Measurements from ENCODE around the gene OSBP2. TPM values are rescaled to one million over a fixed set of nuclear protein-coding genes. Genes with fewer than 3 reads are reported as not detected.

Gene OSBP2
- total and polyA plus RNA-seq, 3 donors from 2014 or later, result 39.5 to 68.0 (median 45.4) TPM

DNA sequence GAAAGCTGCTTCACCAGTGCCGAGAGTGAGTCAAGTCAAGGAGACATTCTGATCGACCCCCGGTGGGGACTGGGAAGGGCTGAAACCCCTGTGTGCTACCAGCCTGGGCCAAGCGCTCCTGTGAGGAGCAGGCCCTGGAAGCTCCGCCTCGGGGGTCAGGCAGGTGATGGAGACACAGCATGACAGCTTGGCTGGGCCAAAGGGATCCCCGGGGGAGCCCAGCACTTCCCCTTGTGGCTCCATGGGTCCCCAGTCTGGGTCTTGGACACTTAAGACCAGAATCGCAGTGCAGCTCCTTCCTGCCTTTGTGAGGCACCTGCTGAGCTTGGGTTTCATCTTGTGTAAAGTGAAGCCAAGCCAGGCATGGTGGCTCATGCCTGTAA, 184.7 kb downstream of the OSBP2 start:
- no peaks in the 10 kb centered on the region for H3K36me3 ChIP-seq (ENCODE audit: low read depth, missing control alignments)
- no peak overlapping the region for H3K27ac ChIP-seq
- TF ChIP-seq POLR2A (IDR thresholded peaks at IDR 0.05), result no peak
- TF ChIP-seq CTCF (IDR thresholded peaks at IDR 0.05), result no peak
- H3K4me3 ChIP-seq, result no peak overlapping the region
- WGBS, 2 donors, result 77 to 81% methylated on average over 7 to 8 of the region's 8 CpGs
- H3K4me1 ChIP-seq, result peaks cover 11% of the 10 kb centered on the region
- DNase-seq, result no peak
- intact Hi-C loops (cut with DNase I; ENCODE audit: low total_unique reads), result no loop called here
- no peaks in the 10 kb centered on the region for H3K9me3 ChIP-seq
- H3K27me3 ChIP-seq, result no peaks in the 10 kb centered on the region

- TF ChIP-seq POLR2A (IDR thresholded peaks at IDR 0.05), result no peak
- TF ChIP-seq CTCF (IDR thresholded peaks at IDR 0.05), result no peak
- Histone ChIP-seq H3K9me3 (no peaks in the 10 kb centered on the region), H3K27ac (no peak overlapping the region), H3K4me1 (peaks cover 11% of the 10 kb centered on the region), H3K27me3 (no peaks in the 10 kb centered on the region), H3K36me3 (ENCODE audit: low read depth, missing control alignments) (no peaks in the 10 kb centered on the region), H3K4me3 (no peak overlapping the region)
- intact Hi-C loops (cut with DNase I; ENCODE audit: low total_unique reads), result no loop called here
- WGBS, 2 donors, result 91 to 93% methylated on average over 8 of the region's 8 CpGs
- peak; percentile 40 for DNase-seq
Measured at GRCh38 chr22:30880181-30880601, 185.5 kb downstream of the OSBP2 start.

DNA sequence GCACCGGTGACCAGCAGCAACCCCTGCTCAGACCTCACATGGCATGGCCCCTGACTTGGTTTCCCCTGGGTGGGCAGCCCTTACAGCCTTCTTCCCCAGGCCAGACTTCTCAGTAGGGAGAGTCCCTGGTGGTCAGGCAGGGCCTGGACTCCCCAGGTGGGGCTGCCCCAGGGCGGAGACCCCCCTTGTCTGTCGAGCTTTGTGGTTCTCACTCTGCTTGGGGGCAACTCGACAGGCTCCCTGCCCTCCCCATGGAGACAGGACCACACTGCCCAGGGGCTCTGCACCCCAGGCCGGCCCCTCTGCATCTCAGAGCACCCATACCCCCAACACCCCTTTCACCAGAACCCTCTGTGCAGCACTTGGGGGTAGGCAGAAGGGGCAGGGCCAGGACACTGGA, 186.2 kb downstream of the OSBP2 start:
- intact Hi-C loops (cut with DNase I; ENCODE audit: low total_unique reads), result no loop called here
- Histone ChIP-seq H3K36me3 (ENCODE audit: low read depth, missing control alignments) (no peaks in the 10 kb centered on the region), H3K4me3 (no peak overlapping the region), H3K4me1 (peaks cover 11% of the 10 kb centered on the region), H3K27ac (no peak overlapping the region), H3K27me3 (no peaks in the 10 kb centered on the region), H3K9me3 (no peaks in the 10 kb centered on the region)
- TF ChIP-seq POLR2A (IDR thresholded peaks at IDR 0.05) (no peak), CTCF (IDR thresholded peaks at IDR 0.05) (no peak)
- 97% methylated on average over 5 of the region's 5 CpGs; no CpG with 5 or more reads in 1 of the 2 donors for WGBS, 2 donors
- DNase-seq, result no peak

DNA sequence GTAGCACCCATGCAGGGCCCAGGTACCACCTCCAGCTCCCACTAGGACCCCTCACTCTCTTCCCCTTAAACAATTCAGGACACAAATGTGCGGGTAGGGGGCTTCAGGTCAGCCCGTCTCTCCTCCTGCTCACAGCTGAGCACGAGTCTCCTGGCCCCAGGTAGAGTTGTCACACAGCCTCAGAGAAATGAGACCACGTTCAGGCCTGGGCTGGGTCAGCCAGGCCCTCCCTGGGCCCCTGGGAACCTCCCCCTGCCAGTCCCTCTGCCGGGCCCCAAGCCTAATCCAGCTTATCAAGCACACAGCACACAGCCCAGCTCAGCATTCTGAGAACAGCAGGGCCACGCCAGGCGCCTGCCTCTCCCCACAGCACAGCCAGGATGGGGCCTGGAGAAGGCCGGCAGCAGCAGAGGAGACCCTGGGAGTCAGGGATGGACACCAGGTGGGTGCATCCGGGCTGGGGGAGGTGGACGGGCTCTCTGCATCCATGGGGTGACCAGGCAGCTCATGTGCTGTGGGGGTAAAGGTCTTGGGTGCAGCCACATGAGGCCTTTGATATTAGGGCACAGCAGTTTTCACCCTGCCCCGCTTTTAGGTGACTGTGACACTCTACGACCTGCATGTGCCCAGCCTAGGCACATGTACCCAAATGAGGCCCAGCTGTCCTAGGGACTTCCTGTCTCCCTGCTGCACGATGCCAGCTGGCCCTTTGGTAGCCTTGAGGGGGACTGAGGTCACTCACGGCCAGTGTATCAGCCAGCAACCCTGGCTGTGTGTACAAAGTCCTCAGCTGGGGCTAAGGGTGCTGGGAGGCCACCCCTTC, 186.9 kb downstream of the OSBP2 start:
- TF ChIP-seq POLR2A (IDR thresholded peaks at IDR 0.05), result no peak
- no peak for TF ChIP-seq CTCF (IDR thresholded peaks at IDR 0.05)
- no peaks in the 10 kb centered on the region for H3K36me3 ChIP-seq (ENCODE audit: low read depth, missing control alignments)
- peaks cover 11% of the 10 kb centered on the region for H3K4me1 ChIP-seq
- H3K27me3 ChIP-seq, result no peaks in the 10 kb centered on the region
- peak; percentile 53 for DNase-seq
- no peak overlapping the region for H3K4me3 ChIP-seq
- intact Hi-C loops (cut with DNase I; ENCODE audit: low total_unique reads), result no loop called here
- 62 to 67% methylated on average over 3 to 14 of the region's 14 CpGs for WGBS, 2 donors
- H3K9me3 ChIP-seq, result no peaks in the 10 kb centered on the region
- H3K27ac ChIP-seq, result no peak overlapping the region

All from testis (tissue), 3 donors.